Pancreas (tissue), 10 donors: ENCODE measurements around the gene ABCG1. TPM values are rescaled to one million over a fixed set of nuclear protein-coding genes. Genes with fewer than 3 reads are reported as not detected.

Experiments used
- ATAC-seq, 4 donors: fragments of 200-7000 bp; cut with Tn5 transposase; one replicate each; pipeline versions ENCODE4 v1.8.0 to v1.9.1; 2020; ENCODE audit warnings: mild to moderate bottlenecking in 4 of 4, moderate library complexity in 4 of 4
- DNase-seq, 6 donors: peaks; one replicate each; pipeline ENCODE4 v3.0.0-alpha.2; 2020
- FAIRE-seq: peaks from 2 replicates; lab custom pipeline; 2012; peaks lifted over from hg19 to GRCh38; lab: Jason Lieb, UNC
- H3K27ac ChIP-seq, 4 donors: fragments of 200-600 bp; sonication (generic); 1 replicate in 3 of 4; 2 replicates in 1 of 4; pipeline versions ENCODE4 v1.5.0 to v1.8.0; 2020
- H3K27me3 ChIP-seq, 4 donors: fragments of 200-600 bp; one replicate each; pipeline ENCODE4 v1.8.0; 2021
- H3K36me3 ChIP-seq, 3 donors: fragments of 200-600 bp; sonication (generic) in 1 of 3; one replicate each; pipeline versions ENCODE4 v1.5.0 to v1.8.0; 2020 to 2021
- H3K4me1 ChIP-seq, 3 donors: fragments of 200-600 bp; one replicate each; pipeline ENCODE4 v1.8.0; 2021
- H3K4me3 ChIP-seq, 4 donors: fragments of 200-600 bp; sonication (generic) in 2 of 4; one replicate each; pipeline versions ENCODE4 v1.5.0 to v1.8.0; 2020 to 2021
- H3K9me3 ChIP-seq, 4 donors: fragments of 200-600 bp; one replicate each; pipeline ENCODE4 v1.8.0; 2021
- CTCF ChIP-seq, 4 donors: fragments of 200-600 bp; sonication (generic) in 3 of 4; IDR thresholded peaks; one replicate each; pipeline versions ENCODE4 v1.5.0 to v1.8.0; 2021; ENCODE audit warnings: antibody characterized with exemption in 4 of 4
- WGBS, 2 donors: extraction: QIAGEN DNeasy Blood & Tissue Kit; methylation state at CpG; one replicate each; pipeline ENCODE4 v1.1.7; 2013; 5-methylcytosine and 5-hydroxymethylcytosine counted together
- intact Hi-C, 3 donors: fragments of 100-400 bp; cut with DNase I; formaldehyde crosslinking; loops; one replicate each; pipeline versions ENCODE4 v1.11.1 to v1.14.2; 2022
- polyA plus RNA-seq, 2 donors: library from polyadenylated mRNA; stranded (reverse); fragments of 200-250 nt; gene quantifications; one replicate each; pipeline ENCODE4 v1.2.3, GENCODE V29; 2013
- total RNA-seq, 6 donors: library from RNA; stranded (reverse); fragmentation: NEBNext Ultra II Directional in 4 of 6; extraction: Animal tissue kit (Norgen Biotek cat#: 25700) in 4 of 6; gene quantifications; one replicate each; pipeline versions ENCODE4 v1.2.1 to v1.2.4, GENCODE V29; 2021 to 2023
- donor health status: healthy with polysubstance abuse.
- donor health status: DM: no; HTN: no; CAD: no; lungs with moderate emphysema.
- donor health status: DM: no; HTN: no; CAD: no.
- donor health status: control.
- donor health status: control.
- donor health status: Bipolar disorder and iron deficiency.
- donor health status: DM: yes; HTN: yes; CAD: no.
- donor health status: DM: no; HTN: no; CAD: no.
- donor health status: DM: no; HTN: no; CAD: no.
- donor health status: DM: yes; HTN: yes; CAD: no.

The ABCG1 gene
- total and polyA plus RNA-seq, 8 donors, result 1.6 to 10.3 (median 4.2) TPM

- H3K36me3 ChIP-seq, result no peaks in the 10 kb centered on the region
- H3K27me3 ChIP-seq, result no peaks in the 10 kb centered on the region
- intact Hi-C loops, result no loop called here
- DNase-seq, result peak in 3 of 6 donors; percentile 32 to 67 (median 57)
- H3K9me3 ChIP-seq, result no peaks in the 10 kb centered on the region
- peak in 3 of 4 donors; percentile 12 to 48 (median 19) for ATAC-seq
- peak overlapping the region in 1 of 4 donors; percentile 84 for H3K27ac ChIP-seq
- peaks cover 23 to 39% (median 38%) of the 10 kb centered on the region in 3 donors for H3K4me1 ChIP-seq
- FAIRE-seq, result no peak
- no peak overlapping the region for H3K4me3 ChIP-seq
- TF ChIP-seq CTCF (IDR thresholded peaks at IDR 0.05), result no peak
- 19 to 23% methylated on average over 10 of the region's 10 CpGs for WGBS, 2 donors
Measured at GRCh38 chr21:42236014-42236413, 17.1 kb downstream of the ABCG1 start.

DNA sequence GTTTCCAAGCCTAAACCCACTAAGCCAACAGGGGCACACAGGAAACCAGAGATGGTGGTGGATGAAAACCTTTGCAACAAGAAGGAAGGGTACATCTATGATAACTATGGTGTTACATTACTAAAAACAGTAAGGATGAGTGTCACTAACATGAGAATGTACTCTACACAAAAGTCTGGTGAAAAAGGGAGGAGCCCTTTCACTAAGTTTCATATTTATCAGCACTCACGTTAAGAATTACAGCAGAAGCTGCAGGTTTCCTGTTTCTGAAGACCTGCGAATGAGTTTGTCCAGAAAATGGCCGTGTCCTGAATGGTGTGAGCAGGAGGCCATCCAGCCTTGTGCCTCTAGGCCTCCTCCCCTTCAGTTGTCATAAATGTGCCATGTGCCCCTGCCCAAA, 17.8 kb downstream of the ABCG1 start:
- WGBS, 2 donors, result 78 to 82% methylated on average over 3 of the region's 3 CpGs
- no peak for ATAC-seq
- no peak for FAIRE-seq
- Histone ChIP-seq H3K36me3 (no peaks in the 10 kb centered on the region), H3K4me3 (no peak overlapping the region), H3K9me3 (no peaks in the 10 kb centered on the region), H3K27ac (no peak overlapping the region), H3K27me3 (no peaks in the 10 kb centered on the region), H3K4me1 (peaks cover 23 to 39% (median 38%) of the 10 kb centered on the region in 3 donors)
- no peak for TF ChIP-seq CTCF (IDR thresholded peaks at IDR 0.05)
- intact Hi-C loops, result no loop called here
- DNase-seq, result peak in 1 of 6 donors; percentile 3

GRCh38 chr21:42237161-42237560, 18.2 kb downstream of the ABCG1 start:
- intact Hi-C loops, result no loop called here
- no peaks in the 10 kb centered on the region for H3K27me3 ChIP-seq
- peaks cover 23 to 39% (median 38%) of the 10 kb centered on the region in 3 donors for H3K4me1 ChIP-seq
- WGBS, 2 donors, result 94 to 98% methylated on average over 5 of the region's 5 CpGs
- TF ChIP-seq CTCF (IDR thresholded peaks at IDR 0.05), result no peak
- ATAC-seq (no peak), FAIRE-seq (no peak), DNase-seq (peak in 2 of 6 donors; percentile 4 to 29)
- no peaks in the 10 kb centered on the region for H3K9me3 ChIP-seq
- no peak overlapping the region for H3K4me3 ChIP-seq
- H3K36me3 ChIP-seq, result no peaks in the 10 kb centered on the region
- no peak overlapping the region for H3K27ac ChIP-seq

DNA sequence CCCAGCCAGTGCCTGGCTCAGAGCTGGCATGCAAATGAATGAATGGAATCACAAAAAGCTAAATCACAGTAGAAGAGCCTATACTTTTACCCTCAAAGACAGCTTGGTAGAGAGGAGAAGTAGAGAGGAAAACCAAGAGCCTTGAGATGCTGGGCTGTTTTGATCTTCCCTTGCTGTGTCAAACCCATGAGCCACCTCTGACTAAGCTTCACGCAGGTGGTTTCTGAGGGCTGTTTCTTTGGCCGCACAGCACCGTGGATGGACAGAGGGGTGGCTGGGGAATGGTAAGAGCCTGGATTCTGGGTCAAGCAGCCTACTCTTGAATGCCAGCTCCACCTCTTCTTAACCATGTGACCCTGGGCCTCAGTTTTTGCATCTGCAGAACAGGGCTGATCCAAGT, 18.6 kb downstream of the ABCG1 start:
- DNase-seq (peak in 2 of 6 donors; percentile 11 to 18), ATAC-seq (no peak), FAIRE-seq (no peak)
- Histone ChIP-seq H3K27me3 (no peaks in the 10 kb centered on the region), H3K36me3 (no peaks in the 10 kb centered on the region), H3K9me3 (no peaks in the 10 kb centered on the region), H3K27ac (no peak overlapping the region), H3K4me3 (no peak overlapping the region), H3K4me1 (peaks cover 23 to 36% (median 35%) of the 10 kb centered on the region in 3 donors)
- no peak for TF ChIP-seq CTCF (IDR thresholded peaks at IDR 0.05)
- intact Hi-C loops, result no loop called here
- WGBS, 2 donors, result 92 to 95% methylated on average over 3 of the region's 3 CpGs

DNA sequence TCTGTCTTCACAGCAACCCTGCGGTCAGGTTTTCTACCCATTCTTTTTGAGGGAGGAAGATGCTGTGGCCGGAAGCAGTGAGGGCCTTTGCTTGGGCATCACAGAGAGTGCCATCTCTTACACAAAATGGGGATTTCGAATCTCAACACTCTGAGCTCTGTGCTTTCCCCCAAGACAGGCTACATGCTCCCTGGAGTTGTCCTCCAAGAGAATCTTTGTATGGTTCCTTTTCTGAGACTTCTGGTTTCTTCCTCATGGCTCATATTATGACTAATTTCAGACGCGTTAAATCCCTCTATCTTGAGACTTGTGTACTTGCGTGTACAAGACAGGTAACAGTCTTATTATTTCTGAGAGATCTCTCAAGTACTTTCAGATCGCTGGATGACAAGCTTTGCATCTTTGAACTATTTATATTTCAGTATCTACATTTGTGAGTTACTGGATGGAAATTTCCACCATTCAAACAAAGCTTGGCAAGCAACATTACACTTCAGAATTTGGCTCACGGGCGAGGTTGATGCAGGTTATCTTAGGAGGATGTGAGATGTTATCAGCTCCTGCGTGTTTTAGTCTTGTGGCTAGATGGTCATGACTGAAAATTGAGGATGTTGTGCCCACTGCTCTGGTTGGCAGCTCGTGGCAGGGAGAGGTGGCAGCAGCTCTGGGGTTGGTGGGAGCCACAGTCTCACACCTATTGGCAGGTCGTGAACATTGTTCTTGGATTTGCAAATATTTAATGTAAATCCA, 19.4 kb downstream of the ABCG1 start:
- Histone ChIP-seq H3K36me3 (no peaks in the 10 kb centered on the region), H3K27me3 (no peaks in the 10 kb centered on the region), H3K9me3 (no peaks in the 10 kb centered on the region), H3K4me3 (no peak overlapping the region), H3K27ac (no peak overlapping the region), H3K4me1 (peaks cover 18 to 28% (median 27%) of the 10 kb centered on the region in 3 donors)
- FAIRE-seq (no peak), ATAC-seq (no peak), DNase-seq (peak in 2 of 6 donors; percentile 2 to 4)
- TF ChIP-seq CTCF (IDR thresholded peaks at IDR 0.05), result no peak
- intact Hi-C loops, result no loop called here
- 80 to 86% methylated on average over 12 of the region's 12 CpGs for WGBS, 2 donors
